Measurements from ENCODE around the gene MPHOSPH8.
"Not testable (repeated sequence)": the region's sequence is repeated elsewhere in the genome, so short reads cannot be mapped to it uniquely, and the experiment has no call there.

Gene MPHOSPH8

DNA sequence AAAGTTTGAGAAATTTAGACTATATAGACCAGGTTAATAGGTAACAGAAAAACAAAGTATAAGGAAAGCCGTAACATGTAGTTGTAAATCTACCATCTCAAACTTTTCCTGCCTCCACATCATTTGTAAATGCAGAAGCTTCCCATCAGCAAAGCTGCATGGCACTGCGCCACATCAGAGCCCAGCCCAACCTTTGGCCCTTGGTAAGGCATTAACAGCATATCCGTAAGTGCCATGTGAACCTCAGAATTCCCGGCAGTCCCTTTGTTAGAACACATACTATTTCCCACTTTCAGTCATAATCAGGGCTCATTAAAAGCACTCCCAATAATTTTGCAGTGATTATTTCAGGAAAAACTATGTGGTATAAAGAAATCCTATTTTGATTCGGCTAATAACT, 51.6 kb downstream of the MPHOSPH8 start:
- no peak for DNase-seq (ENCODE audit: low spot score)

DNA sequence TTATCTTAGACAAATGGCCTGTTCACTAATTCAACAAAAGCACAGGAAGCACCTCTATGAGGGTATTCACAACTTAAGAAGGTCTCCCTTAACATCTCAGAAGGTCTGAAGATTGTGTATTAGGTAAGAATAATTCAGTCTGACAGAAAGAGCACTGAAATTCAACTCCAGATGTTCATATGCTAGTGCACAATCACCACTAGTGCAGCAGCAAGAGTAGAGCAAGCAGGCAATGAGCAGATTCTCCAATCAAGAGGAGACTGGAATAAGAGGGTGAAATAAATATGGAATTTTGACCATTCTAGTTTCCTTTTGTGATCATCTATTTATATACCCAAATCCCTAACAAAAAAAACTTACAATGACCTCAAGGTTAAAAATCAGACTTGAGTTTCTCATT, 52.0 kb downstream of the MPHOSPH8 start:
- DNase-seq (ENCODE audit: low spot score), result no peak

DNA sequence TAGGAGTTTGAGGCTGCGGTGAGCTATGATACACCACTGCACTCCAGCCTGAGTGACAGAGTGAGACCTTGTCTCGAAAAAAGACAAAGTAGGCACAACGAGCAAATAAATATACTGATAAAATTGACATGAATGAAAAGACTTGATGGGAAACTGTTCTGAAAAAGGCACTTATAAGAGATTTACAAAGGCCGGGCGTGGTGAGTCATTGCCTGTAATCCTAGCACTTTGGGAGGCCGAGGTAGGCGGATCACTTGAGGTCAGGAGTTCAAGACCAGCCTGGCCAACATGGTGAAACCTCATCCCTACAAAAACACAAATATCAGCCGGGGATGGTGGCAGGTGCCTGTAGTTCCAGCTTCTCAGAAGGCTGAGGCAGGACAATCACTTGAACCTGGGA, 58.0 kb downstream of the MPHOSPH8 start:
- DNase-seq (ENCODE audit: low spot score), result not testable (repeated sequence)

DNA sequence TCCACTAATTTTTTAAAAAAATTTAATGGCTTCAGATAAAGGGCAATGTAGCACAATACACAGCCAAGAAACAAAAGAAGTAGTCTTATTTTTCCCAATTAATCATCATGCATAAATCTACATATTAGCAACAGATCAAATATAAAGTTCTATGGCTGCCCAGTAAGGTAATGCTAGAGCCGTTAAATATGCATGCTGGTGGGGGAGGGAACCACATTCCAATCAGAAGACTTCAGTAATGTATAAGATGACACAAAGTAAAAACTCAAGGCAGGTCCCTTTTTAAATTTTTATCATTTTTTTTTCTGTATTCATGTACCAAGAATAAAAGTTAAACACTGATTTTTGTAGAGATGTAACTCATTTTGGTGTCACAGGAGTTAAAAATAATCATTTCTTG, 62.0 kb downstream of the MPHOSPH8 start:
- no peak for DNase-seq (ENCODE audit: low spot score)

DNA sequence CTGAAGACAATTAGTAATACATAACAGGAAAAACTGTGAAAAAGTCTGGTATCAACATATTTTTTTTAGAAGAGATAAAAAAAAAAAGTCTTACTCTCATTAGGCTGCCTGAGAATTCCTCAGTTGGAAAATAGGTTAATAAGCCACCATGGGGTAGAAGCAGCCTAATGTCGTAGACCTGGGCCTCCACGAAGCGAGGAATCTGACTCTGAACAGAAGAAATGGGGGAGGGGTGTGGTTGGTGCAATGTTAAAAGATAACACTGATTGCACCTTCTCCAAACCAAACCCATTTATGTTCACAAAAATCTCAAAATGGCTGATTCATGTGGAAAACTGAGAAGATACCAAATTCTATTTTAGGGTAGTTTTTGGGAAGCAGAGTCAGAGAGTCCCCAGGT, 62.4 kb downstream of the MPHOSPH8 start:
- DNase-seq (ENCODE audit: low spot score), result no peak

DNA sequence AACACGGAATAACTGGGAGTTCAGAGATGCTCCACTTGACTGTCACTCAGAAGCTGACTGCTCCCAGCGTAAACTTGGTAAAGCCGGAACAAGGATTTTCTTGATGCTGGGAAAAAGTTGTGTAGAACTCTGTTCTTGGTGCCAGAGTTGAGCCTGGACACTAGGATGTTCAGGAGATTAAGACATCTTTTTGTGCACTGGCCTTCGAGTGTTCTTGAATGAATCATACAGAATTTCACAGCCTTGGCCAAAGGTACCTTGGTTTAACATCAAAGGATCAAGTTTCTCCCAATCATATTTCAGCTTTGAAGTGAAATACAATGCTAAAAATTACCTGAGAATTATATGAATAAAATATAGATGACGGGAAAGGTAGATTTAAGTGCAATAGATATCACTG, 67.5 kb downstream of the MPHOSPH8 start:
- not testable (repeated sequence) for DNase-seq (ENCODE audit: low spot score)

DNA sequence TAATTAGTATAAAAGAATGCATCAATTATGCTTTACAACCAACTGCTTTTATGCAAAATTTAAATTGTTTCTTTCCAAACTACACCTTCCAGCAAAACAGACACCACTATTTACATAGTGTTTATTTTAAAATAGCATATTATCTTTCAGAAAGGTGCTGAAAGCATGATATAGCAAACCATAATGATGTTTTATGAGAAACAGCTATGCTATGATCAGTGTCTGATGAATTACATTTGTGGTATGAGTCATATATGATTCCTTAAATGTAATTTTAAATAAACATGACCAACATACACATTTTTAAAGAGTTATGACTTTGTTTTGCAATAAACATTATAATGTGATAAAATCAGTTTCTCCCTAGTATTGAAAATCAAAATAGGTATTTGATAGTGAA, 68.2 kb downstream of the MPHOSPH8 start:
- not testable (repeated sequence) for DNase-seq (ENCODE audit: low spot score)

DNA sequence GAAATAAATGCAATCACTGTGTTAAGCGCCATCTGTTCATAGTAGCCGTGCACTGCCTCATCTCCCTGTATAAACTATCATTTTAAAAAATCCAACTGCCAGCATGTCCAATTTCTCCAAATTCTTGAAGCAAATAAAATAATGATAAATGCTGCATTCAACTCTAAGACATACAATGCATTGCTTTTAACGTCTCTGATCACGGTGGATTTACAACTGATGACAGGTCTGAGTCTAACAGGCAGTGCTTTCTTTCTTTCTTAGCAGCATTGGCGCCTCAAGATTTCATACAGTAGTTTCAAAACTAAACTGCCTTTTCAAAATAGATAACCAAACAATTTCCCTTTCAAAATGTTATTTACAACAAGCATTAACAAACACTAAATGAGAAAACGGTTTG, 70.8 kb downstream of the MPHOSPH8 start:
- DNase-seq (ENCODE audit: low spot score), result not testable (repeated sequence)

DNA sequence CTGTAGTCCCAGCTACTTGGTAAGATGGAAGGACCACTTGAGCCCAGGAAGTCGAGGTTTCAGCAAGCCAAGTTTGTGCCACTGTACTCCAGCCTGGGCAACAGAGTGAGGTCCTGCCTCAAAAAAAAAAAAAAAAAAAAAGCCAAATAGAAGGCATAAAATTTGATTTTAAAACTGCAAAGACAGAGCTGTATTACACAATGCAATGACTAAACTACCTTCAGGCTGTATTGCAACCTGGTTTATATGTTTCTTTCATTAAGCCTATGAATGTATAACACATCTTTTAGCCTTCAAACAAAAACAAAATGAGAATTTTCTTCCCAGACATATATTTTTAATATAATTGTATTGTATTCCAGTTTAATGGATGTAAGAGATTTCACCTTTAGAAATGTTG, 75.6 kb downstream of the MPHOSPH8 start:
- not testable (repeated sequence) for DNase-seq (ENCODE audit: low spot score)

DNA sequence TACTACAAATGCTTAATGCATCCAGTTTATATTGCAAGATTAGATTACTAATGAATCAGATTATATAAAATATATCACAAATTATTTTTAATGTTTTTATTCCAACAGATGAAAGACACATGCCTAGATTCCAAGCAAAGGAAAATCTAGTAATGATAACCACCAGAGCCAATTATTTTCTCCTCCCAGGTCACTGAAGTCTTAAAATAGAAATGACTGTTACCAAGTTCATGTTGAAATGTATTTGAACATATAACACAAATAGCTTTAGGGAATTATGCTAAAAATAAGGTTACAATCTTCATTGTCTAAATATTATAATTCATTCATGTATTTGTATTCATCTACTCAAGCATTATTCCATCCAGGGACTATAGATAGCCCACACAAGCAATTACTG, 76.3 kb downstream of the MPHOSPH8 start:
- not testable (repeated sequence) for DNase-seq (ENCODE audit: low spot score)

DNA sequence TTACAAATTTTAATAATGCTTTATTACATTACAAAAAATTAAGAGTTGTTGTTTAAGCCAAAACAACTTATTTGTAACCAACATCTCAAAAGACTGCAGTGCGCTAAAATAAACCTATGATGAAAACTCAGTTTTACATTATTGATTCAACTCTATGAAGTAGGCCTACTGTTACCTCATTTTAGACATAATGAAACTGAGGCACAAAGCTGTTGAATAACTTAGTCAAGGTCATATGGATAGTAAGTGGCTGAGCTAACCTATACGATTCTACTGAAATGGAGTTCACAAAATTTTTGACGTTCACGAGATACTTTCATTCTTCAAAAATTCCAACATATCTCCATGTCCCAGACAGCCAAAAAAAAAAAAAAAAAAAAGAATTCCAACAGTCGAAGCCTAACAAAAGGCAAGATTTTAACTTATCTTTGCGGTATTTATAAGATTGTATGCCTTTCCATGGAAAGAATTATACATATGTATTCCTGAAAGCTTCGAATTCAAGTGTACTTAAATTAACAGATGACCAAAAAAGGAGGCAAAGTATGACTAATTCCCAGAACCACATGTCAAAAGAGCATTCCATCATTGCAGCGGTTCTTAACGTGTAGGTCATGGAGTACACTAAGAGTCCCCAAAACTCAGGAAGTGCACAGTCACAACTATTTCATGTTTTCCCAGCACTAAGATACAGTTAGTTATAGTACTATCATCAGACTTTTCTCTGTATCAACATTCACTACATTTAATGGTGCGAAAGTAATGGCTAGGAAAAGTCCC, 79.9 kb downstream of the MPHOSPH8 start:
- DNase-seq (ENCODE audit: low spot score), result peak; percentile 79

DNA sequence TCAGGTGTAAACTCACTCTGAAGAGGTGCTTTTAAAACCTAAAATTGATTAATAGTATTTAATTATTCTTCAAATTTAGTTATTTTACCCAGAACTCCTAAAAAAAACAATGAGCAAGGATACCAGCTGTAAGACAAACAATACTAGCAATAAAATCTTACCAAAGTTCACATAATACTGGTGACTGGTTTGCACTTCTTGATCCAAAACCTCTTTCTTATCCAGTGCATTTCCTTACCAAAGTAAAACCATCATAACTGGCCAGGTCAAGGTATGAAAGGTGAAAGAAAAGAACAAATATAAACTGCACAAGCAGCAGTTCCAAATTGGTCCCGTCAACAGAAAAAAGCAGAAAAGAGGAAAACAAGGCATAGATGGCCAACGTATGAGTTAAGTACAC, 86.6 kb downstream of the MPHOSPH8 start:
- no peak for DNase-seq (ENCODE audit: low spot score)

Data from activated CD4-positive, alpha-beta T cell treated with anti-CD3 and anti-CD28 coated beads, Interleukin-2, Interleukin-4, amounts not matched to agents 100 ng/mL and 50 ng/mL, durations not matched to agents 16 hours and 8 hours (primary cell).